ENCODE results near the gene SLC39A1.
A peak's percentile ranks its signal among the peaks of the same experiment; 100 is the strongest.
"Not testable (repeated sequence)": the region's sequence is repeated elsewhere in the genome, so short reads cannot be mapped to it uniquely, and the experiment has no call there.

SLC39A1 gene

DNA sequence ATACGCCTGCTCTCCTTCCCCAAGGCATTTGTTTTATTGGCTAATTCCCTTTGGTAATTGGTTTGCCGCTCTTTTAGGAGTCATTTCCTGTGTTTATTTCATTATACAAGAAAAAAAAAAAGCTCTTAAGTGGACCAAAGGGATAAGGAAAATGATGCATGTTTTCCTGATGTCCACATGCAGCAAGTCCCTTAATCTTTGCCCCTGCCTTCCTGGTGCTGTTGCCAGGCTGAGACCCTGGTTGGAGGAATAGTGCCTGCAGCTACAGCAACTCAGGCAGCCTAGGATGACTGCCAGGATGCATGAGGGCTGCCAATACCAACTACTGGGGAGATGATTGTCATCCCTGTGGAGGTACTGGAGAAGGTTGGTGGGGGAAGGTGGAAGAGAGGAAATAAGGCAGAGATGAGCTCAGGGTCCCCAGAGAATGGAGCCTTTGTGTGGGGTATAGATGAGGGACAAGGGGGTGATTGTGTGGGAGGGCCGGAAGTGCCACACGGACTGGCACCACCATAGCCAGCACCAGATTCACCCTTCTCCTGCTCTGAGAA lies 34.5 kb downstream of the SLC39A1 start:
- DNase-seq: no peak

DNA sequence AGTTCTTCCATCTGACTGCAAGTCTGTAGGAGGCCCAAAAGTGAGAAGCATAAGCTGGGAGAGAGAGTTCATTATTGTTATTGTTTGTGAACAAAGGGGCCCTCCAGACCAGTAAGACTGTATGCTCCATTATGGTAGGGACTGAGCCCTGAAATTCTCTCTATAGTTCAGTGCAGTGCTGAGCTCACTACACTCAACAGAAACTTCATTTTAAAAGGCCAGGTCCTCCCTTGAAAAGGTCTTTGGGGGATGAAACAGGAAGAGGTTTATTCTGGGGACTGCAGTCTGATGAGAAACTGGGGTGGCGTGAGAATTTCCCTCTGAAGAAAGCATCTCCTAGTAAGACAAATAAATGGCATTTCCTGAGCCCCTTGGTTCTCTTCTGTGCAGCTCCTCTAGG lies 35.1 kb downstream of the SLC39A1 start:
- no peak for DNase-seq

DNA sequence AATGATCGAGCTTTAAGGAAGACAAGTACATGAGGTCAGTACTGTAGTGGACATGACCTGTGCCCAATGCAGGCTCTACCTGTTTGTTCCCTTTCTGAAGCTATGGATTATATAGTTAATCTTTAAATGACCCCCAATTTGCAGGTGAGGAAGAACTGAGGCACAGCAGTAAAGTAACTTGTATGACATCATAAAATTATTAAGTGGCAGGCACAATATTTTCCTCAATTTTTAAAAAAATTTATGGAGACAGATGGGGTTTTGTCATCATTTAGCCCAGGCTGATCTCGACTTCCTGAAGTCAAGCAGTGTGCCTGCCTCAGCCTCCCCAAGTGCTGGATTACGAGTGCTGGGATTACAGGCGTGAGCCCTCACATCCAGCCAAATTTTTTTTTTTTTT lies 36.9 kb downstream of the SLC39A1 start:
- DNase-seq: no peak

DNA sequence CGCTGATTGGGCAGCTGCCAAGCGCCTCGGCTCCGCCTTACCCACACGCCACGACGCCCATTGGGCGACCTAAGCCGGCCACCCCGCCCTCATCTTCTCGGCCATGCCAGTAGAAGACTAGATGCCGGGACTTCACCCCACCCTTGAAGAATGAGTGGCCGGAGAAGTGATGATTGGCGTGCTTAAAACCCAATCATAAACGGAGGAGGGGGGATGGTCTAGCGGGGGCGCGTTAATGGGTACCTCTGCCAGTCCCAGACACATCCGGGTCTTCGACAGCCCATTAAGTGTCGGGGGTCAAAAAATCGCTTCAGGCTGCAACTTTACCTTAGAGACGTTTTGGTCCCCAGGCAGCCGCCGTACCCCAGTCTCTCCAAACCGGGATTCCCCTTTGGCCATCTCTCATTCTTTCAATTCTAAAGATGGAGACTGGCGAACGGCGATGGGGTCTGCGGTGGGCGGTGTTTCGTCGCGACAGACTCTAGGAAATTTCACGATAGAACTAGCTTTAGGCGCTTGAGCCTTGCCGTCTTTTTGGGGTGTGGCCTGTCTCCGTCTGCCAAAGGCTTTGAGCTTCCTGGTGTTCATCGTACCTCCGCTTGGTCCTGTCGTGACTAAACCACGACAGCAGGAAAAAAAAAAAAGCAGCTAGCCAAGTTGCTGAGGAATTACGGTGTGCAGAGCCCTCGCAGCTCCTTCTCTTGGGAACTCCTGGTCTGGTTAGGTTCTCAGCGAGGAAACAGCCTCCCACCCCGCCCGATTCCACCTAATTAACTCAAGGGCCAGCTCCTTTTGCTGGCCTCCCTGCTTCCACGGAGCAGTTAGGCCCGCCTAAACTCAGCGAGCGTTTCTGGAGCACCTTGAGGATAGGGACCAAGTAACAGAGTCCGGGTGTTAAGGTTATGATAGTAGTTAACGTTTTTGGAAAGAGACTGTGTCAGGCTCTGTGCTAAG lies 40.1 kb downstream of the SLC39A1 start, which contains the start of gene GATAD2B:
GATAD2B (minus strand) TSS at position 1 of the 954 bp plus-strand sequence. CDS start 94,625 bp downstream, outside the sequence.
- peak; percentile 100 for DNase-seq

DNA sequence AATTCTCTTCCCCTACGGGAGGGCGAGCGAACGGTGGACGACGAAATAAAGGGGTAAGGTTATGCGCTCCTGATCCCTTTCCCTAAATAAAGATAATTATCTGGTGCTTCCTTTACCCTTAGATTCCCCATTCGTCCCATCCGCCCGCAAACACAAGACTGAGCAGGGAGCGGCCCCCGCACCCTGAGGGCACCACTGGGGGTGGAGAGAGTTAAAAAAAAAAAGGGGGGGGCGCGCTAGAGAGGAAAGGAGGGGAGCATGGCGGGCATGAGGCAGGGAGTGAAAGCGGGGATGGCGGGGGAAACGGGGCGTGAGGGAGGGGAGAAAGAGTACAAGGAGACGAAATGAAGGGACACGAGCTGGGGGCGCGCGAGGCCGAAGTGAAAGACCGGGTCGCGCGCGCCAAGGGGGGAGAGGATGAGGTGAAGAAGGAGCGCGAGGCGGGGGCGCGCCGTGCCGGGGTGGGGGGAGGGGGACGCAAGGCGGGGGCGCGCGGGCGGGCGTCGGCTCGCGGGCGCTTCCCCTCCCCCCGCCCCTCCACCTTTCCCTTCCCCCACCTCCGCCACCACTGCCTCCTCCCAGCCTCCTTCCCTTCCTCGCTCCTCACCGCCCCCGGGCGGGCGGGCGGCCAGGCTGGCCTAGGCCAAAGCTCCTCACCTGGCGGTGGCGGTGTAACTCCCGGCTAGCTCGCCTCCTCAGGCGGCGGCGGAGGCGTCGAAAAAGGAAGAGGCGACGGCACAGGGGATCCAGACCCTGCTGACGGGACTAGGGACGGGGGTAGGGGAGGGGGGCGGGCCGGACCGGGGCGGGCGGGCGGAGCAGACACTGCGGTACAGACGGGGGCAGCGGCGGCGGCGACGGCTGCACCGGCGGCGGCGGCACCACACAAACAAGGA lies 41.0 kb downstream of the SLC39A1 start:
- DNase-seq: no peak

DNA sequence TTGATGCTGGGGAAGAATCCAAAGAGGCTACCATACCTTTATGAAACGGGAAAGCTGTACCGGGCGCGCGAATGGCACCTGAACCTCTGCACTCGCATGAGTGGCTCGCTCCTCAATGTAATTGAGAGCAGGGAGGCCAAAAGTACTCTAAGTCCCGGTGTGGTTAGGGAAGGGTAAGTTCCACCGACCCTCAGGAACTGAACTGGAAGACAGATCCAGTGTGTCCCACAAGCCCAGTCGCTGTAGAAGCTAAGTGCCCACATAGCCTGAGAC lies 41.6 kb downstream of the SLC39A1 start:
- DNase-seq: no peak

DNA sequence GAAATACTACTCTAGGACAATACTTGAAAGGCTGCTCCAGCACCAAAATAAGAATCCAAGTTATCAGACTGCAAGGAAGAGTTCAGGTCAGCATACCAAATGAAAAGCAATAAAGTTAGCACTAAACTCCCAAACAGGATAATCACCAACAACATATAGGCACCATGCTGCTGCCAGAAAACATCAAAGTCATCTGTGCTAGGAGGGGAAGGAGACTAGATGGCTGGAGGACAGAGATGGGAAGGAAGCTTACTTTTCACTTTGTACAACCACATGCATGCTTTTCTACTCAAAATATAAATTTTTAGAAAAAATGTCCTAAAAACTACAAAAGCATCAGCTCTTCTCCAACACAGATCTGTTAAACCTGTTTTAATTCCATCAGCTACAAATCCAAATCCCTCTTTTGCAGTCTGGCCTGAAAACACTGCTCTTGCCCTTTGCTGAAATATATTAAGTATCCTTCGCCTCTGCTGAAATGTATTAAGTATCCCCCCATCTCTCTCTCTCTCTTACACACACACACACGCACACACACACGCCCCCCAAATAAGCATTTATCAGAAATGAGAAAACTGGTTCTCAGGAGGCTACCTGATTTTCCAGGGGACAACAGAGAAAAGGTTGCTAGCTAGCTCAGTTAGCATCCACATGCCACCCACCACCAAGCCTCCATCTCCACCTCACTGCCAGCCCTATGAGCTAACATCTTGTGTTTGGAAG lies 42.1 kb downstream of the SLC39A1 start:
- no peak for DNase-seq

DNA sequence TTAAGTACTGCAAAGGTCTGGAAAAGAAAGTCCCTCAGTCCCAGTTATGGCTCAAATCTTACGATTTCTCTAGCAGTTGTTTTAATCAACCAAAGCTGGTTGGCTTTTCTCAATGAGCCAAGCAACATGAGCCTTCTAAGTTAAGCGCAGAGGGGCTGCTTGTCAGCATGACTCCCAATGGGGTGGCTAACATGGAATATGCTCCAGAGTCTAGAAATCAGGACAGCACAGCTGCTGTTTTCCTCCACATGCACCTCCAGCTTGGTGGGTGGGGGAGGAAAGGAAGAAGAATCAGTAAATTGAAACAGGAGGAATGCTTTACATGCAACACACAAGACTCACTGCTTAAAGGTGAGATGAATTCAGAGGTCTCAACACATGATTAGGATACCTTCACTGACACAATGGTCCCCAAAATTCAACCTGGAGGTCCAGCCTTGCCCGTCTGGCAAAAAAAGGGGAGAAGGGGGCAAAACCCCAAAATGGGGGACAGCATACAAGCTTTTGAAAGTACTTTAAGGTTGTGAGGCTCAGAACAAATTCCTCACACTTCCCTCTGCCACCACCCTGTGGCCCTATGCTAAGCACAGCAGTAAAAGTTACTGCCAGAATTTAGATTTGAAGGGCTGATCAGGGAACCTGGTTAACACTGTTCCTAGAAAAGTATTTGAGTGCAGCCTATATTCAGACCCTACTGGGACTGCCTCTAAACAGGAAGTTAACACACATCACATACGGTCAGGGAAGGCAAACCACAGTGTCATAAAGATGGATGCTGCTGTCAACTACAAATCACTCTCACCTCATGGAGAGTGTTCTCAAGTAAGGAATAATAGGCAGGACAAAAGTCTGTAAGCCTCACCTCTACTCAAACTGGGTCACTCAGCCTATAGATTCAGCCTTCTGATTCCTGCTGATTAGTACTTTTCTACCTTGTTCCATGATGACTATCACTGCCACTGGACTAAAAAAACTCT lies 43.2 kb downstream of the SLC39A1 start:
- DNase-seq: no peak

DNA sequence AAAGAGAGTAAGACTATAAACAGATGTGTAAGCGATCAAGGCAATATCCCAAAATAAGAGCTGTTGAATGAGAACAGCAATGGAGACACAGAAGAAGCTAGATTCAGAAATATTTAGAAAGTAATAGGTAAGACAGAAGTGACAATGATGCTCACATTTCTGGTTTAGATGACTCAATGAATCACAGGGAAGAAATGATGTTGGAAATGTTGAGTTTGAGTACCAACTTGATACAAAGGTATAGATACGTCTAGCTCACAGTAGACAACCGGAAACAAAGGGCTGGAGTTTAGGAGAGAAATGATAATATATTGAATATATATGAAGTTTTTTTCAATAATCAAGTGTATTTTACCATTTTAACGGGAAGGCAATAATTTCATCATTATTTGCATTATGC lies 47.0 kb downstream of the SLC39A1 start:
- no peak for DNase-seq

DNA sequence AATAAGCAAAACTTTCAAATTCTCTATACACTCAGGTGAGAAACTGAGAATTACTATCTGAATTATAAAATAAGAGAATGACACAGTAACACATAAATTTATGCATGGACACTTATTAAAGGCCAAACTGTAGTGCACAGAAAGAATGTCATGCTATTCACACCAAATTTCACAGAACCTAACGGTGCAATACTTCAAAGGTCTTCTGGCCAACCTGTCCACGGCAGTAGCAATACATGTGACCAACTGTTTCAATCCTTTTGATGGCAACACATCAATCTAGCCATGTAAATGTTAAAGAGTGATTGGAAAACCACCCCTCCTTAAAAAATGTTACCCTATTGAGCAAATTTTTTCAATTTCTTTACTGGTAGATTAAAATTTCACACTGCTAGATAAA lies 51.0 kb downstream of the SLC39A1 start:
- no peak for DNase-seq

DNA sequence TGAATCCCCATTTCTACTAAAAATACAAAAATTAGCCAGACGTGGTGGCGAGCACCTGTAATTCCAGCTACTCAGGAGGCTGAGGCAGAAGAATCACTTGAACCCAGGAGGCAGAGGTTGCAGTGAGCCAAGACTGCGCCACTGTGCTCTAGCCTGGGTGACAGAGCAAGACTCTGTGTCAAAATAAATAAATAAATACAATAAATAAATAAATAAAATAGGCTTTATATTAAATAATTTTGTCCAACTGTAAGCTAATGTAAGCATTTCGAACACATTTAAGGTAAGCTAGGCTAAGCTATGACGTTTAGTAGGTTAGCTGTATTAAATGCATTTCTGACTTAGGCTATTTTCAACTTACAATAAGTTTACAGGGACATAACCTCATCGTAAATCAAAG lies 52.8 kb downstream of the SLC39A1 start:
- DNase-seq: not testable (repeated sequence)

Data from NCI-H187 treated with DMSO at 0.1 percent for 48 hours (cell line).